NCI-H146 treated with DMSO at 0.1 percent for 48 hours (cell line): ENCODE data around the gene CRTAC1.

ENCODE experiments used
- DNase-seq: peaks from one replicate; lab custom pipeline; 2025; ENCODE audit not compliant: unreplicated experiment; lab: John Stamatoyannopoulos, UW

The CRTAC1 gene

GRCh38 chr10:97901381-97901780 is 129.0 kb downstream of the CRTAC1 start:
- DNase-seq: no peak

DNA sequence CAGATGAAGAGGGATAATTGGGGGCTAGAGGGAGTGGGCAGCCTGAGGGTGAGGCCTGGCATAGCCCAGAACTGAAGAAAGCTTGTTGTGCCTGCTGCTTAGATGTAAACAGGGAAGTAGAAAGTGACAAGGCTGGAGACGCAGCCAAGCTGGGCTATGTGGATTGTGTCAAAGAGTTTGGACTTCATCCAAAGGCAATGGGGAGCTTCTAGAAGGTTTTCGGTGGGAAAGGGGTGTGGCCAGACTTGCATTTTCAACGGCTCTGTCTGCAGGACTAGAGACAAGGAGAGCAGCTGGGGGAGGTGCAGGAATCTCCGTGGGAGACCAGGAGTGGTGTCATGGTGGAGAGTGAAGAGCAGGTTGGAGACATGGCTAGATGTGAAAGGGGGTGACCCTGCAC is 132.0 kb downstream of the CRTAC1 start:
- no peak for DNase-seq

GRCh38 chr10:97896756-97897358 is 133.6 kb downstream of the CRTAC1 start:
- DNase-seq: peak; percentile 58

DNA sequence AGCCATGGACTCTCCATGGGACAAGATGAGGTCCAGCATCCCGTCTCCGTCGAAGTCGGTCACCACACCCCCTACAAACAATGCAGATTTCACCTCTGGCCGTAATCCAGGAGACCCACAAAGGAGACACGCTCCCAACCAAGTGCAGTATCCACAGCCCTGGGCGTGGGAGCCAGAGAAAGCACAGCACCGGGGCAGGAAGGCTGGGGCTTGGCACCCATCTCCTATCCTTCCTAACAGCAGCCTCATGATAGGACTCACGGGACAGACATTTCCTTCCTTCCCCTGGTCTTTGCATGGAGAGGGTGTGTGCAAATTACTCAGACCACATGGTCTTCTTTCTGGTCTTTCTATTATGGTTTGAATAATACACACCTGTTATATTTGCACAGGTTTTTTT is 134.5 kb downstream of the CRTAC1 start:
- DNase-seq: peak; percentile 18

DNA sequence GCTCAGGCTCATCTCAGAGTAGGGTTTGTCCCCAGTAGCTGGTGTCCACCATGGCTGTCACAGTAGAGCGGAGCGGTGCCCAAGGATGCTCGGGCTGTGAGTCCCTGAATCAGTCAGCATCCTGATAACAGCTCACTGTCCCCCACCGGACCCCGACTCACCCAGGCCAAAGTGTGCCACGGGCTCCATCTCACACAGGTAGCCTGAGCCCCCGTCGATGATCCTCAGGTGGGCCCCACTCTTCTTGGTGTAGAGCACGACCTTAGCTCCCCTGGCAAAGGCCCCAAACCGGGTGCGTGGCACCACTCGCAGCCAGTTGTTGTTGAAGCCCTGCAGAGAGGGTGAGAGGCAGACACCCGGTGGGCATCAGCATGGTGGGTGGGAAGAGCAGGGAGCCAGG is 135.3 kb downstream of the CRTAC1 start:
- DNase-seq: no peak

DNA sequence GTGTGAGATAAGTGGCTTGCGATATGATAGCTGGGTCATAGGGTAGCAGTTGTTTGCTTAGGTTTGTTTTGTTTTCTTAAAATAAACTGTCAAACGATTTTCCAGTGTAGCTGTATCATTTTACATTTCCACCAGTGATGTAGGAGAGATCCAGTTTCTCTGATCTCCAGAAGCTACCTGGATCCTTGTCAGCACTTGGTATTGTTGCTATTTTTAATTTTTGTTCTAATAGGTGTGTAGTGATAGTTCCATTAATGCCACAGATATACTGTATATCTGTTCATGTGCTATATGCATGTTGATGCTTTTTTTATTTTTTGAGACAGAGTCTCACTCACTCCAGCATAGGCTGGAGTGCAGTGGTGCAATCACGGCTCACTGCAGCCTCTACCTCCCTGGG is 136.3 kb downstream of the CRTAC1 start:
- no peak for DNase-seq

DNA sequence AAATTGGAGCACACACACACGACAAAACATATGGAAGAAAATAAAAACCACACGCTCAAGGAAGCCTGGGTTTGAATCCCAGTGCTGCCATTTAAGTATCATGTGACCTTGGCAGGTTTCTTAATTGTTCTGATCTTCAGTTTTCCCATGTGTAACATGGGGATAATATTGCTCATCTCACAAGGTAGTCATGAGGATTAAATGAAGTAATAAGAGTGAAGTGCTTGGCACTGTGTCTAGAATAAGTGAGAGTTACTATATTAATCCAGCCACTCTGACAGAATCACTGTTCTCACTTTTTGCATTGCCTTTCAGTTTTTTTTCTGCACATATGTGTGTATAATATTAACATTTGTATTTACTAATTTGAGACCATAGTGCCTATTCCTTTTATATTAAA is 137.5 kb downstream of the CRTAC1 start:
- no peak for DNase-seq

DNA sequence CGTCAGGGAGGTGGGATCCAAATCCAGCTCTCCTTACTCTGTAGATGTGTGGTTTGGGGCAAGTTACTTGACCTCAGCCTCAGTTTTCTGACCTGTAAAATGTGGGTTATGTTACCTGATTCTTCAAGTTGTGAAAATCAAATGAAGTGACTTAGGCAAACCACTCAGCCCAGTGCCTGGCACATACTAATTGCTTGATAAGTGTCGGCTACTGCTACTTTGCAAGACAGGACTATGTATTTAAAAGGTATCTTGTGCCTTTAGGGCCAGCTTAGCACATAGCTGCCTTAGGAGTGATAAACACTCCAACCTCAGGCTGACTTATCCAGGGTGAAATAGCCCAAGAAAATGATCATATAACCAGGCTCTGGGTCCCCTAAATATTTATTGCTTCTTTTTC is 137.9 kb downstream of the CRTAC1 start:
- no peak for DNase-seq

DNA sequence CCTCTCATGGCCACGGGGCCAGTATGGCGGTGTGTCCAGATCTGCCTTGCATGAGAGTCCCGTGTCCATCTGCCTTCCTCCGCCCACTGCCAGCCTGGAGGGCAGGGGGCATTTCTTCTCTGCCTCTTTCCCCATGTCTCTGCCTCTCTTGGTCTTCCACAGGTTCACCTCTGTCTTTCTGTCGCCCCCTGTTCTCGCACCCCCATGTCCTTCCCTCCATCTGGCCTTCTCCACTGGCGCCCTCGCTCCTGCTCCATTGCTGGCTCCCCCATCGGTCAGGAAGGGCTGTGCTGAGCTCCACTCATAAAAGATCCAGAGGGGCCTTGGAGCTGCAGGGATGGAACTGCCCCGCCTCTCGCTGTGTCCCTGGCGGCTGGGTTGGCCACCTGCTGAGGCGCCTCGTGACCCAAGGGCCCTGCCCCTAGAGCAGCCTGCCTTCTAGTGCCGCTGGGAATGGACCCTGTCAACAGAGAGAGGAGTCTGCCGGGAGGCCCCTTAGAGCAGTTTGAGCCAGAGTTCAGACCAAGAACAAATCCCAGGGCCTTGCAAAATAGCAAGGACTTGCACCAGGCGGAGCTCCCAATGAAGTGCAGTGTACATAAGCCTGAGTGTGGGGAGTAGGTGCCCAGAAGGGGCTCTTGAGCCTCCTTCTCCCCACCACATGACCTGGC is 138.8 kb downstream of the CRTAC1 start:
- DNase-seq: peak; percentile 48

- DNase-seq: no peak
Observed at GRCh38 chr10:97889461-97890265, 140.8 kb downstream of the CRTAC1 start.

GRCh38 chr10:97888641-97889262 is 141.7 kb downstream of the CRTAC1 start:
- DNase-seq: peak; percentile 25

DNA sequence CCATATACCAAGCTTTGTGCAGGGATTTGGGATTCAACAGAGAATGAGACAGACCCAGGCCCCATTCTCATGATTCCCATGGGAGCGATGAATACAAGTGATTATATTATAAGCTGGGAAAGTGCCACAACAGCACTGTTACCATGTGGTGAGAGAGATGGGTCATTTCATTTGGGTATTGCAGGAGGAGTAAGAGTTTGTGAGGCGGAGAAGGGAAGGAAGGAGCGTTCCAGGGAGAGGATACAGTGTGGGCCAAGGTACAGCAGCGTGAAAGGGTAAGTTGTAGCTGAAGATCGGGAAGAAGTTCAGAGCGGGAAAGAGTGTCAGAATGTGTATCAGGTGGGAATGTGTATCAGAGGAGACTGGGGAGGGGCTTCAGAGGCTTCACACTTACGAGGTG is 142.3 kb downstream of the CRTAC1 start:
- DNase-seq: no peak

GRCh38 chr10:97887399-97887798 is 143.0 kb downstream of the CRTAC1 start:
- no peak for DNase-seq

GRCh38 chr10:97886286-97886685 is 144.1 kb downstream of the CRTAC1 start:
- DNase-seq: no peak

DNA sequence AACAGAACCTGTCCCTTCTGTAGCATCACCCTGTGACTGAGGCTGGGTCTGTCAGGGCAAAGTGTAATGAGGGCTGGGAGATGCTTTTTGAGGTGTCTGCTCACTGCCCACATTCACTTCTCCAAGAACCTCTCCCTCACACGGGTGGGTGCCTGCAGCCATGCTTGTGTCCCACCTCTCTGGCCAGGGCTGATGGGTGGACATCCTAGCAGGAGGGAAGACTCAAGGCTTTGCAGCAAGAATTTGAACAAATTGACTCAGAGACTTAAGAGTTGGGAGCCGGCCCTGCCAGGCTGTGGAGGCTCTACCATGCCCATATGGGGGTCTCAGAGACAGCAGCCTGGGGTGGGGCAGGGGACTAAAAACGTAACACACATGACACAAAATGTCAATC is 147.3 kb downstream of the CRTAC1 start:
- DNase-seq: no peak

DNA sequence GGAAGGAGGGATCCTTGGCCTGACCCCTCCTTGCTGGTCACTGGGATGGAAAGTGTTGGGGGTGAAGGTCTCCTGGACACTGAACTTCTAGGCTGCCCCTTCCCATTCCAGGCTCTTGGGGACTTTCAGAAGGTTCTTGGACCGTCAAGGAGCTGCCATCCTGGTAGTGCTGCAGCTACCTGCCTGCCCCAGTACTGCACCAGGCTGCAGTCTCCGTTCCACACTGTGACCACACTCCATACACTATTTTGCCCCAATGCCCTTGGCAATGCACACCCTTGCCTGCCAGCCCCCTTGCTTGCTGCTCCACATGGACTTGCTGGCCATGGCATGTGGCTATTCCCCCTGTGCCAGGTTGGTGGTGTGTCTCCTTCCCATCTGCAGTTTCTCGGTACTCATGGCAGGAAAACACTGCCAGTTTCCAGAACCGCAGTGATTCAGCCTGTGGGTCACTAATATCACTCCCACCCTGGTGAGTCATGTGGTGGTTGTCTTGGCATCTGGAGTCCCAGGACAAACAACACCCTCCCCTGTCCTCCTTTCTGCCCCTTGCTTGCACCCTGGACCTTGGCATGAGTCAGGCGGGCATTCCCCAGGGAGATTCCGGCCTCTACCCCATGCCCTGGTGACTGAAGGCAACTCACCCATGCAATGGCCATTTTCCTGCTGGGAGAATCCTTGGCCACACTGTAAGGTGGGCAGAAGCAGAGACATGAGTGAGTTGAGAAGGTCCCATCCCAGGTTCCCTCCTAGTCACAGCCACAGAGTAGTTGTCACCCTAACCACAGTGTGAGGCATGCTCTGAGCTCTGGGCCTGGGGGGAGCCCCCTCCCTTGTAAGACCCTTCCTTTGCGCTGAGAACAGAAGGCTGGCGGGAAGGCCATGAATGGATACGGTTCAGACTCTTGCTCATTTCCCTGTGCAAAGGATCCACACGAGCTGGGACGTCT is 148.0 kb downstream of the CRTAC1 start:
- no peak for DNase-seq

DNA sequence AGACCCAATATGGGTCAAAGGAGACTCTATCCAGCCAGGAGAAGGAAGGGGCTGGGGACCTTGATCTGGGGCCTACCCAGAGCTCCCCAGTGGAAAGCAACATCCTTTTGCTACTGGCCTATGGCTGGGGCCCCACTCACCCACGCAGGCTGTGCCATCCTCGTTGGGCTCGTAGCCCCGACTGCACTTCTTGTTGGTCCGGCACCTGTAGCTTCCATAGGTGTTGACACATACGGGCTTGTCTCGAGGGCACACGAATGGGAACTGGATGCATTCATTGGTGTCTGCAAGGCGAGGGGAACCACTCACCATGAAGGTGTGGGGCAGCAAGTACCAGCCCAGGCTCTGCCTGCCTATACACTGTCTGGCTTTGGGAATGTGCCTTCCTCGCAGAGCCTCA is 150.3 kb downstream of the CRTAC1 start:
- no peak for DNase-seq

- DNase-seq: no peak
Observed at GRCh38 chr10:97879241-97879640, 151.2 kb downstream of the CRTAC1 start.

GRCh38 chr10:97876402-97876801 is 154.0 kb downstream of the CRTAC1 start:
- DNase-seq: no peak

DNA sequence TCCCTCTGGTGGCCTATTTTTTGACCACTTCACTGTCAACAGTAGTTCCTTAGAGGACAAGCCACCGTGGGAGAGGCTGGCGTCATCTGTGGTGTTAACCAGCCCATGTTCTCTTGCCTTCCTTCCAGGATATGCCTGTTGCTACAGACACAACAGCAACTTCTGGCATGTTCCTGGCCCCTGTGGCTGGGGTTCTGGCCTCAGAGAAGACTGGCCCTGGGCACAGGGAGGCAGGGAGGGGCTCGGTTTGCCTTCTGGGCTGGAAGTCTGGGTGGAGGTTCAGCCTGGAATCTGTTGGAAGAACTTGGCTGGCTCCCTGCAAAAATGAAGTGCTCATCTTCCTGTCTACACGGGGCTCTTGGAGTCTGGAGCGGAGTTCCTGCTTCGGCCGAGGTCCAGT is 155.0 kb downstream of the CRTAC1 start:
- no peak for DNase-seq

DNA sequence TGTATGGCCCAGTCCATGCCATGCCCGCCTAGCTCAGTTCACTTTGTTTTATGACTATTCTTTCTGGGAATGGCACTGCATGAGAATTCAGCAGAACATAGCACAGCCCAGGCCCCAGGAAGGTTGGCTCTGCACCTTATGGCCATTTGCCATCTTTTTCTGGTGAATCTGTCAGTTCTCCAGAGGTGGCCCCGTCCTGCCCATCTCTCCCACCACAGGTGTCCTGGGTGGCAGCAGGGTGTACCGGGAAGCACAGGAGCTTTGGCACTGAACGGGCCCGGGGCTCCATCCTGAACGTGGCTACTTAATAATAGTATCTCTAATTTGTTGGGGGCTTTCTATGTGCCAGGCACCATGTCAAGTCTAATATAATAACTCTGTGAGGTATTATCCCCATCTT is 156.1 kb downstream of the CRTAC1 start:
- DNase-seq: no peak
